ENCODE data around the gene PHKG2.
A peak's percentile ranks its signal among the peaks of the same experiment; 100 is the strongest.

Gene PHKG2

GRCh38 chr16:30728899-30729672 lies 19.1 kb upstream of the PHKG2 start:
- DNase-seq (ENCODE audit: low spot score), result no peak

- no peak for DNase-seq (ENCODE audit: low spot score)
Observed at GRCh38 chr16:30731411-30731810, 16.8 kb upstream of the PHKG2 start.

- no peak for DNase-seq (ENCODE audit: low spot score)
Observed at GRCh38 chr16:30736995-30737793, 11.0 kb upstream of the PHKG2 start.

- no peak for DNase-seq (ENCODE audit: low spot score)
Observed at GRCh38 chr16:30737794-30738648, 10.2 kb upstream of the PHKG2 start.

GRCh38 chr16:30738984-30739951 lies 9.0 kb upstream of the PHKG2 start:
- no peak for DNase-seq (ENCODE audit: low spot score)

GRCh38 chr16:30740364-30741251 lies 7.6 kb upstream of the PHKG2 start:
- peak; percentile 97 for DNase-seq (ENCODE audit: low spot score)

GRCh38 chr16:30741461-30741914 lies 6.7 kb upstream of the PHKG2 start:
- peak; percentile 82 for DNase-seq (ENCODE audit: low spot score)

GRCh38 chr16:30743716-30744115 lies 4.5 kb upstream of the PHKG2 start:
- no peak for DNase-seq (ENCODE audit: low spot score)

GRCh38 chr16:30744183-30744582 lies 4.0 kb upstream of the PHKG2 start:
- no peak for DNase-seq (ENCODE audit: low spot score)

- DNase-seq (ENCODE audit: low spot score), result no peak
Observed at GRCh38 chr16:30745082-30745481, 3.1 kb upstream of the PHKG2 start.

GRCh38 chr16:30746638-30747175 lies 1.5 kb upstream of the PHKG2 start:
- no peak for DNase-seq (ENCODE audit: low spot score)

- peak; percentile 52 for DNase-seq (ENCODE audit: low spot score)
Observed at GRCh38 chr16:30747331-30747730, 894 bp upstream of the PHKG2 start.

- DNase-seq (ENCODE audit: low spot score), result peak; percentile 62
Observed at GRCh38 chr16:30748634-30749445, 615 bp downstream of the PHKG2 start.

GRCh38 chr16:30750201-30750600 lies 2.0 kb downstream of the PHKG2 start:
- DNase-seq (ENCODE audit: low spot score), result no peak

GRCh38 chr16:30750876-30751465 lies 2.7 kb downstream of the PHKG2 start:
- DNase-seq (ENCODE audit: low spot score), result no peak

- no peak for DNase-seq (ENCODE audit: low spot score)
Observed at GRCh38 chr16:30753596-30753995, 5.4 kb downstream of the PHKG2 start.

- DNase-seq (ENCODE audit: low spot score), result no peak
Observed at GRCh38 chr16:30755955-30756780, 7.9 kb downstream of the PHKG2 start.

- no peak for DNase-seq (ENCODE audit: low spot score)
Observed at GRCh38 chr16:30756781-30757100, 8.5 kb downstream of the PHKG2 start.

Measured in AG20443 (cell line).